ENCODE measurements around the gene KLHL29. TPM values are rescaled to one million over a fixed set of nuclear protein-coding genes. Genes with fewer than 3 reads are reported as not detected.

The KLHL29 gene
- total RNA-seq, 1 experiment from 2014 or later: 3.4 TPM

- Histone ChIP-seq H3K9me2 (ENCODE audit: insufficient read depth) (no peaks in the 10 kb centered on the region), H3K4me2 (peak overlapping the region; percentile 88), H3F3A (ENCODE audit: insufficient read depth, low read depth) (peaks cover 23% of the 10 kb centered on the region), H3K27ac (peak overlapping the region; percentile 93), H3K36me3 (ENCODE audit: low read depth) (no peaks in the 10 kb centered on the region), H3K4me1 (replicated peaks; ENCODE audit: insufficient read depth) (peaks cover 42% of the 10 kb centered on the region), H3K27me3 (ENCODE audit: insufficient read depth, low read depth) (no peaks in the 10 kb centered on the region), H3K79me2 (ENCODE audit: low read depth) (no peaks in the 10 kb centered on the region), H4K20me1 (ENCODE audit: insufficient read depth) (no peaks in the 10 kb centered on the region), H3K4me3 (peak overlapping the region; percentile 56; the same call in 1 of the 2 replicates), H3K9me3 (ENCODE audit: insufficient read depth, low read depth) (no peaks in the 10 kb centered on the region), H2AFZ (peak overlapping the region; percentile 79)
- ChIA-PET CTCF (no interaction called here), POLR2A (ENCODE audit: unreplicated experiment) (no interaction called here)
- intact Hi-C loops (cut with micrococcal nuclease; ENCODE audit: unreplicated experiment): loop anchor here (2.0 to 5.0 kb wide), 2 partner anchors 100 to 522 kb away; no protein-coding TSS in a partner anchor
- peak; percentile 31 to 62 for DNase-seq
- TSS peak; percentile 55 for BruUV-seq (replicated peaks)
- TF ChIP-seq CTCF (conservative IDR thresholded peaks at IDR 0.05): no peak
- no peak for TF ChIP-seq EZH2 (IDR thresholded peaks at IDR 0.05; ENCODE audit: low read depth)
Observed at GRCh38 chr2:23380562-23381065, 4.4 kb upstream of the KLHL29 start.

DNA sequence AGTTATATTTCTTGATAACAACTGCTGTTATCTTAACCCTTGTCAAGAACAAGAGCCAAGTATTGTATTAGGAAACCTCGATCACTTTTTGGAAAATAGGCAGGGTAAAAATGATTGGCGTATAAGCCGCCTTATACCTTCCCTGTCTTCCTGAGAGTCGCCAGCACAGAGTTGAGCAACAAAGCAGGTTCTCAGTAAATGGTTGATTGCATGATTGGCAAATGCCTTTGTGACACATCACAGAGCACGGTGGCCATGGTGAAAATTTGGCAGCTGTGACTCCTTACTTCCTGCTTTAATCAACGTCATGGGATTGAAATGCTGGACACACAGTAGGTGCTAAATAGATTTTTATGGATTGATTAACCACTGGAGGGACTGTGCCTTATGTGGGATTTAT is 3.9 kb upstream of the KLHL29 start:
- H3K27ac ChIP-seq: peak overlapping the region; percentile 93
- TF ChIP-seq CTCF (conservative IDR thresholded peaks at IDR 0.05) (no peak), EZH2 (IDR thresholded peaks at IDR 0.05; ENCODE audit: low read depth) (no peak)
- peak overlapping the region; percentile 56; the same call in 1 of the 2 replicates for H3K4me3 ChIP-seq
- ChIA-PET CTCF (no interaction called here), POLR2A (ENCODE audit: unreplicated experiment) (no interaction called here)
- no peaks in the 10 kb centered on the region for H3K9me3 ChIP-seq (ENCODE audit: insufficient read depth, low read depth)
- H3K4me2 ChIP-seq: peak overlapping the region; percentile 88
- H3K36me3 ChIP-seq (ENCODE audit: low read depth): no peaks in the 10 kb centered on the region
- H4K20me1 ChIP-seq (ENCODE audit: insufficient read depth): no peaks in the 10 kb centered on the region
- H3K27me3 ChIP-seq (ENCODE audit: insufficient read depth, low read depth): no peaks in the 10 kb centered on the region
- peak overlapping the region; percentile 79 for H2AFZ ChIP-seq
- intact Hi-C loops (cut with micrococcal nuclease; ENCODE audit: unreplicated experiment): loop anchor here (2.0 to 5.0 kb wide), 2 partner anchors 100 to 521 kb away; no protein-coding TSS in a partner anchor
- H3K79me2 ChIP-seq (ENCODE audit: low read depth): 0 out of 2 replicates have a peak, but pooled peaks cover 2% of the 10 kb centered on the region
- BruUV-seq (replicated peaks): TSS peak; percentile 69
- peak; percentile 76 to 97 for DNase-seq
- H3K9me2 ChIP-seq (ENCODE audit: insufficient read depth): no peaks in the 10 kb centered on the region
- peaks cover 23% of the 10 kb centered on the region for H3F3A ChIP-seq (ENCODE audit: insufficient read depth, low read depth)
- H3K4me1 ChIP-seq (replicated peaks; ENCODE audit: insufficient read depth): peaks cover 42% of the 10 kb centered on the region

DNA sequence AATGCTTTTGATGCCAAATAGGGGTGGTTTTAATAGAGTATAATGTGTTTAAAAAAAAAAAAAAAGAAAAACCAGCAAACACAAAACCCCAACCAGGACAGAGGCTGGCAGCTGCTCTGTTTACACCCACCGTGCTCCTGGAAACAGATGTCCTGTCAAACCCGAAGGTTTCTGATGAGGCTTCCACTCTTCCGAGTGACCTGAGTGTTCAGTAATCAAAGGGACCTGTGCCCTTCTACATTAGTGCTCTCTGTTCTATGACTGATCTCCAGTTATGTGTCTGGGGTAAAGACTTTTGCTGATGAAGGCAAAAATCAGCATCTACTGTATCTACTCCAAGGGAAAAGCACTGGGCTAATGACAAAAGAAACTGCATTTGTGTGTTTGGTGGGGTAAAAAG is 3.5 kb upstream of the KLHL29 start:
- Histone ChIP-seq H3K4me1 (replicated peaks; ENCODE audit: insufficient read depth) (peaks cover 46% of the 10 kb centered on the region), H3K9me2 (ENCODE audit: insufficient read depth) (no peaks in the 10 kb centered on the region), H4K20me1 (ENCODE audit: insufficient read depth) (no peaks in the 10 kb centered on the region), H3K27me3 (ENCODE audit: insufficient read depth, low read depth) (no peaks in the 10 kb centered on the region), H3K36me3 (ENCODE audit: low read depth) (no peaks in the 10 kb centered on the region), H3K4me3 (no peak overlapping the region; the same call in 1 of the 2 replicates), H3F3A (ENCODE audit: insufficient read depth, low read depth) (peaks cover 23% of the 10 kb centered on the region), H3K9me3 (ENCODE audit: insufficient read depth, low read depth) (no peaks in the 10 kb centered on the region), H2AFZ (no peak overlapping the region), H3K4me2 (peak overlapping the region; percentile 88; the same call in 1 of the 2 replicates), H3K79me2 (ENCODE audit: low read depth) (peaks cover 6% of the 10 kb centered on the region; the same call in 1 of the 2 replicates), H3K27ac (peak overlapping the region; percentile 93)
- no peak for DNase-seq
- CTCF ChIA-PET: no interaction called here
- BruUV-seq (replicated peaks): no TSS peak
- POLR2A ChIA-PET (ENCODE audit: unreplicated experiment): no interaction called here
- intact Hi-C loops (cut with micrococcal nuclease; ENCODE audit: unreplicated experiment): loop anchor here (2.0 to 5.0 kb wide), 2 partner anchors 99 to 521 kb away; no protein-coding TSS in a partner anchor
- TF ChIP-seq EZH2 (IDR thresholded peaks at IDR 0.05; ENCODE audit: low read depth): no peak
- no peak for TF ChIP-seq CTCF (conservative IDR thresholded peaks at IDR 0.05)
